Adipose tissue (tissue), 3 donors: Measurements from ENCODE around the gene ARID1B. TPM values are rescaled to one million over a fixed set of nuclear protein-coding genes. Genes with fewer than 3 reads are reported as not detected.

Source experiments
- H3K27ac ChIP-seq: one replicate; pipeline ENCODE4 v1.5.1; 2013; ENCODE audit warnings: low read depth, low read length
- WGBS, 3 donors: extraction: QIAGEN DNeasy Blood & Tissue Kit; methylation state at CpG; one replicate each; pipeline ENCODE4 v1.1.7; 2013; 5-methylcytosine and 5-hydroxymethylcytosine counted together
- polyA plus RNA-seq, 3 donors: library from polyadenylated mRNA; stranded (reverse); fragments of 200-250 nt; gene quantifications; one replicate each; pipeline ENCODE4 v1.2.3, GENCODE V29; 2013
- donor health status: healthy with polysubstance abuse.
- donor health status: Bipolar disorder and iron deficiency.
- donor health status: healthy.

The ARID1B gene
- polyA plus RNA-seq, 3 donors, result 14.0 to 29.2 (median 21.9) TPM

- WGBS, 3 donors, result 58 to 91% (median 91%) methylated on average over 4 of the region's 4 CpGs
- no peak overlapping the region for H3K27ac ChIP-seq
These were observed 467.6 kb downstream of the ARID1B start for GRCh38 chr6:157244780-157245179.

GRCh38 chr6:157245436-157245835 is 468.3 kb downstream of the ARID1B start:
- WGBS, 3 donors, result 60 to 68% (median 67%) methylated on average over 13 of the region's 13 CpGs
- H3K27ac ChIP-seq, result no peak overlapping the region

- 66 to 88% (median 70%) methylated on average over 21 of the region's 21 CpGs for WGBS, 3 donors
These were observed 469.0 kb downstream of the ARID1B start for GRCh38 chr6:157246048-157246630.

GRCh38 chr6:157246771-157247484 is 469.8 kb downstream of the ARID1B start:
- 85 to 89% (median 89%) methylated on average over 14 of the region's 14 CpGs for WGBS, 3 donors

More at GRCh38 chr6:157246048-157246630, 469.0 kb downstream of the ARID1B start:
- no peak overlapping the region for H3K27ac ChIP-seq

GRCh38 chr6:157248264-157248663 is 471.1 kb downstream of the ARID1B start:
- WGBS, 3 donors, result 52 to 73% (median 58%) methylated on average over 1 of the region's 1 CpG

More at GRCh38 chr6:157246771-157247484, 469.8 kb downstream of the ARID1B start:
- no peak overlapping the region for H3K27ac ChIP-seq

GRCh38 chr6:157249826-157250225 is 472.6 kb downstream of the ARID1B start:
- no peak overlapping the region for H3K27ac ChIP-seq
- WGBS, 3 donors, result 74 to 93% (median 84%) methylated on average over 8 of the region's 8 CpGs

More at GRCh38 chr6:157248264-157248663, 471.1 kb downstream of the ARID1B start:
- no peak overlapping the region for H3K27ac ChIP-seq

- no peak overlapping the region for H3K27ac ChIP-seq
- WGBS, 3 donors, result 79 to 90% (median 89%) methylated on average over 8 of the region's 8 CpGs
These were observed 474.5 kb downstream of the ARID1B start for GRCh38 chr6:157251586-157252247.

- H3K27ac ChIP-seq, result no peak overlapping the region
- WGBS, 3 donors, result 72 to 80% (median 78%) methylated on average over 7 of the region's 7 CpGs
These were observed 475.8 kb downstream of the ARID1B start for GRCh38 chr6:157253017-157253416.

GRCh38 chr6:157253699-157254098 is 476.5 kb downstream of the ARID1B start:
- no peak overlapping the region for H3K27ac ChIP-seq
- 70 to 90% (median 82%) methylated on average over 5 to 7 of the region's 7 CpGs for WGBS, 3 donors

GRCh38 chr6:157254538-157254937 is 477.4 kb downstream of the ARID1B start:
- WGBS, 3 donors, result 87 to 93% (median 91%) methylated on average over 3 of the region's 3 CpGs
- H3K27ac ChIP-seq, result no peak overlapping the region

- no peak overlapping the region for H3K27ac ChIP-seq
These were observed 477.9 kb downstream of the ARID1B start for GRCh38 chr6:157255079-157255478.

GRCh38 chr6:157258878-157259277 is 481.7 kb downstream of the ARID1B start:
- 93 to 94% (median 94%) methylated on average over 11 of the region's 11 CpGs for WGBS, 3 donors
- no peak overlapping the region for H3K27ac ChIP-seq

More at GRCh38 chr6:157255079-157255478, 477.9 kb downstream of the ARID1B start:
- 88 to 95% (median 92%) methylated on average over 3 of the region's 3 CpGs for WGBS, 3 donors

GRCh38 chr6:157259443-157259842 is 482.3 kb downstream of the ARID1B start:
- H3K27ac ChIP-seq, result no peak overlapping the region
- 92 to 95% (median 95%) methylated on average over 9 of the region's 9 CpGs for WGBS, 3 donors
